RWPE2 (cell line): ENCODE data around the gene CLDND1.

ENCODE experiments used
- ATAC-seq: fragments of 200-7000 bp; cut with Tn5 transposase; 3 replicates; pipeline ENCODE4 v1.9.1; 2021; ENCODE audit warnings: low read depth
- DNase-seq: peaks from one replicate; pipeline ENCODE4 v3.0.0-alpha.2; 2020; ENCODE audit warnings: low spot score
- H3K27ac ChIP-seq: fragments of 450-650 bp; 2 replicates; pipeline ENCODE4 v1.5.1; 2017; ENCODE audit warnings: mild to moderate bottlenecking; ENCODE audit not compliant: poor library complexity, severe bottlenecking
- H3K27me3 ChIP-seq: fragments of 250-450 bp; sonication (Bioruptor Pico); 2 replicates; pipeline ENCODE4 v1.5.1; 2021; ENCODE audit warnings: mild to moderate bottlenecking, moderate library complexity; ENCODE audit not compliant: insufficient read depth, poor library complexity, severe bottlenecking
- H3K36me3 ChIP-seq: fragments of 250-450 bp; sonication (Bioruptor Pico); 2 replicates; pipeline ENCODE4 v1.5.1; 2020; ENCODE audit warnings: low read depth, mild to moderate bottlenecking, moderate library complexity
- H3K4me1 ChIP-seq: fragments of 250-450 bp; sonication (Bioruptor Pico); 2 replicates; pipeline ENCODE4 v1.5.1; 2021; ENCODE audit warnings: mild to moderate bottlenecking, moderate library complexity; ENCODE audit not compliant: insufficient read depth, poor library complexity, severe bottlenecking
- H3K4me3 ChIP-seq: fragments of 250-450 bp; sonication (Bioruptor Pico); 2 replicates; pipeline ENCODE4 v1.5.1; 2021; ENCODE audit warnings: mild to moderate bottlenecking, moderate library complexity; ENCODE audit not compliant: severe bottlenecking
- H3K9me3 ChIP-seq: fragments of 250-450 bp; sonication (Bioruptor Pico); 2 replicates; pipeline ENCODE4 v1.5.1; 2021; ENCODE audit warnings: mild to moderate bottlenecking, moderate library complexity; ENCODE audit not compliant: severe bottlenecking
- TF ChIP-seq, protein P1 (sequence below): fragments of 450-650 bp; IDR thresholded peaks from one replicate; pipeline ENCODE4 v1.5.1; 2017; ENCODE audit warnings: mild to moderate bottlenecking, moderate library complexity; ENCODE audit not compliant: poor library complexity, severe bottlenecking

CLDND1 gene

GRCh38 chr3:98554580-98554979 is 31.9 kb upstream of the CLDND1 start:
- Histone ChIP-seq H3K36me3 (no peaks in the 10 kb centered on the region), H3K27me3 (no peaks in the 10 kb centered on the region), H3K4me3 (no peak overlapping the region), H3K9me3 (no peaks in the 10 kb centered on the region), H3K4me1 (no peaks in the 10 kb centered on the region), H3K27ac (no peak overlapping the region)
- TF ChIP-seq, protein P1, sequence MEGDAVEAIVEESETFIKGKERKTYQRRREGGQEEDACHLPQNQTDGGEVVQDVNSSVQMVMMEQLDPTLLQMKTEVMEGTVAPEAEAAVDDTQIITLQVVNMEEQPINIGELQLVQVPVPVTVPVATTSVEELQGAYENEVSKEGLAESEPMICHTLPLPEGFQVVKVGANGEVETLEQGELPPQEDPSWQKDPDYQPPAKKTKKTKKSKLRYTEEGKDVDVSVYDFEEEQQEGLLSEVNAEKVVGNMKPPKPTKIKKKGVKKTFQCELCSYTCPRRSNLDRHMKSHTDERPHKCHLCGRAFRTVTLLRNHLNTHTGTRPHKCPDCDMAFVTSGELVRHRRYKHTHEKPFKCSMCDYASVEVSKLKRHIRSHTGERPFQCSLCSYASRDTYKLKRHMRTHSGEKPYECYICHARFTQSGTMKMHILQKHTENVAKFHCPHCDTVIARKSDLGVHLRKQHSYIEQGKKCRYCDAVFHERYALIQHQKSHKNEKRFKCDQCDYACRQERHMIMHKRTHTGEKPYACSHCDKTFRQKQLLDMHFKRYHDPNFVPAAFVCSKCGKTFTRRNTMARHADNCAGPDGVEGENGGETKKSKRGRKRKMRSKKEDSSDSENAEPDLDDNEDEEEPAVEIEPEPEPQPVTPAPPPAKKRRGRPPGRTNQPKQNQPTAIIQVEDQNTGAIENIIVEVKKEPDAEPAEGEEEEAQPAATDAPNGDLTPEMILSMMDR: no peak
- ATAC-seq (no peak), DNase-seq (no peak)

- TF ChIP-seq, protein P1: no peak
- Histone ChIP-seq H3K9me3 (no peaks in the 10 kb centered on the region), H3K27ac (no peak overlapping the region), H3K4me3 (no peak overlapping the region), H3K36me3 (no peaks in the 10 kb centered on the region), H3K4me1 (no peaks in the 10 kb centered on the region), H3K27me3 (no peaks in the 10 kb centered on the region)
- ATAC-seq (no peak), DNase-seq (no peak)
Observed at GRCh38 chr3:98553753-98554152, 31.1 kb upstream of the CLDND1 start.

GRCh38 chr3:98553021-98553563 is 30.4 kb upstream of the CLDND1 start:
- no peaks in the 10 kb centered on the region for H3K27me3 ChIP-seq
- no peaks in the 10 kb centered on the region for H3K4me1 ChIP-seq
- H3K27ac ChIP-seq: no peak overlapping the region
- no peaks in the 10 kb centered on the region for H3K9me3 ChIP-seq
- ATAC-seq (no peak), DNase-seq (no peak)
- no peaks in the 10 kb centered on the region for H3K36me3 ChIP-seq
- no peak overlapping the region for H3K4me3 ChIP-seq
- TF ChIP-seq, protein P1: no peak

DNA sequence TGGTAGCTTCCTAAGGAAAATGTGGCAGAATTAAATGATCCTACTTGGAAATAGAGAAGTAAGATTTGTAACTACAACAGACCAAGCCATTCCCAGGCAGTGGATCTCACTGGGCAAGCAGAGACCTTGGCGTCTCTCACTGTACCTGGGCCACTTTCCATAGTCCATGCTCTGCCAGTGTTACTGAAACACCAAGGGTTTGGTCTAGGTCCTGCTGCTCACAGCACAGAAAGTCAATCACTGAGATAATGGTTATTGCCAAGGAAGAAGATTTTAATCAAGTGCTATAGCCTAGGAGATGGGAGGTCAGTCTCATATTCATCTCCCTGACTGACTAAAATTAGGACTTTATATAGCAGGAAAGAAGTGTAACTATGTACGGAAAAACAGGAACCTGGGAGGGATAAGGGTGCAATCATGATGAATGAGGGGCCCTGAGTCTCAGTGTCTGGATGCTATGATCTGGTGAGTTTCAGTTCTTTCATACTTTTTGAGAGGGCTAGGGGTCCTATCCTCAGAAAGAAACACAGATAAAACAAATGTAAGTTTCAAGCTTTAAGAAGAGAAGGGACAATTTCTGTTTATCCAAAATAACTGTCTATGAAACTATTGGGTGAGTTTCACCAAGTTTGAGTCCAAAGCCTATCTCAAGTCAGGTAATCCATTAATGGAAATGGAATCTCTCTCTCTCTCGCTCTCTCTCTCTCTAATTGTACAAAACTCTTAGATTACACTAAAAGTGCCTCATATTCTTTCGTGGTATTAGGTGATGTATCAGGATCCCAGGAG is 29.7 kb upstream of the CLDND1 start:
- Histone ChIP-seq H3K4me3 (no peak overlapping the region), H3K4me1 (no peaks in the 10 kb centered on the region), H3K9me3 (no peaks in the 10 kb centered on the region), H3K36me3 (no peaks in the 10 kb centered on the region), H3K27me3 (no peaks in the 10 kb centered on the region), H3K27ac (no peak overlapping the region)
- no peak for DNase-seq
- ATAC-seq: no peak
- TF ChIP-seq, protein P1: no peak

DNA sequence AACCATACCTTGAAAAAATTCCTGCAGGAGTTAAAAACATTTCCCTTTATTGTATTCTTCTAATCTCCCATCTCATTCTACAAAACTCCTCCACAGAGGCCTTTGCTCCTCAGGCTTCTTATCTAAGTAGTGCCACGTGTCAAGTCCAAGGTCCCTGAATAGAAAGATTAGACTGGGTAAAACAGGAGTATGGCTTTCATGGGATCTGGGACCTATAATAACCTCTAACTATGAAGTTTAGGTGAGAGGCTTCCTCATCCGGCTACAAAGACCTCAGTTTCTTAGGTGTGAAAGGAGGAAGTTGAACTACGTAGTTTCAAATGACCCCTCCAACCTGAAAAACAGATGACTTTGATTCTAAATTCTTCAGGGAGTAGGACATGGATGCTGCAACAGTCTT is 29.1 kb upstream of the CLDND1 start:
- Histone ChIP-seq H3K27ac (no peak overlapping the region), H3K4me1 (no peaks in the 10 kb centered on the region), H3K36me3 (no peaks in the 10 kb centered on the region), H3K27me3 (no peaks in the 10 kb centered on the region), H3K9me3 (no peaks in the 10 kb centered on the region), H3K4me3 (no peak overlapping the region)
- TF ChIP-seq, protein P1: no peak
- ATAC-seq: no peak
- DNase-seq: no peak
